Measurements from ENCODE around the gene TPI1. TPM values are rescaled to one million over a fixed set of nuclear protein-coding genes. Genes with fewer than 3 reads are reported as not detected.

TPI1 gene
- total and polyA plus RNA-seq, 9 donors = 136 to 594 (median 295) TPM

- Histone ChIP-seq H3K27ac (peak overlapping the region in 1 of 2 donors; percentile 42), H3K4me1 (ENCODE audit: insufficient read depth) (peaks cover 7% of the 10 kb centered on the region), H3K27me3 (no peaks in the 10 kb centered on the region), H3K9me3 (no peaks in the 10 kb centered on the region), H3K4me3 (no peak overlapping the region), H3K36me3 (no peaks in the 10 kb centered on the region)
- DNase-seq = no peak
- TF ChIP-seq POLR2A (IDR thresholded peaks at IDR 0.05) (no peak), EP300 (IDR thresholded peaks at IDR 0.05) (no peak)
- TF ChIP-seq, protein P1, sequence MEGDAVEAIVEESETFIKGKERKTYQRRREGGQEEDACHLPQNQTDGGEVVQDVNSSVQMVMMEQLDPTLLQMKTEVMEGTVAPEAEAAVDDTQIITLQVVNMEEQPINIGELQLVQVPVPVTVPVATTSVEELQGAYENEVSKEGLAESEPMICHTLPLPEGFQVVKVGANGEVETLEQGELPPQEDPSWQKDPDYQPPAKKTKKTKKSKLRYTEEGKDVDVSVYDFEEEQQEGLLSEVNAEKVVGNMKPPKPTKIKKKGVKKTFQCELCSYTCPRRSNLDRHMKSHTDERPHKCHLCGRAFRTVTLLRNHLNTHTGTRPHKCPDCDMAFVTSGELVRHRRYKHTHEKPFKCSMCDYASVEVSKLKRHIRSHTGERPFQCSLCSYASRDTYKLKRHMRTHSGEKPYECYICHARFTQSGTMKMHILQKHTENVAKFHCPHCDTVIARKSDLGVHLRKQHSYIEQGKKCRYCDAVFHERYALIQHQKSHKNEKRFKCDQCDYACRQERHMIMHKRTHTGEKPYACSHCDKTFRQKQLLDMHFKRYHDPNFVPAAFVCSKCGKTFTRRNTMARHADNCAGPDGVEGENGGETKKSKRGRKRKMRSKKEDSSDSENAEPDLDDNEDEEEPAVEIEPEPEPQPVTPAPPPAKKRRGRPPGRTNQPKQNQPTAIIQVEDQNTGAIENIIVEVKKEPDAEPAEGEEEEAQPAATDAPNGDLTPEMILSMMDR (IDR thresholded peaks at IDR 0.05) = no peak
- 13 to 26% (median 14%) methylated on average over 1 of the region's 1 CpG for WGBS, 3 donors
- intact Hi-C loops (cut with DNase I) = no loop called here
These were observed 13.7 kb upstream of the TPI1 start for GRCh38 chr12:6853626-6854025.

GRCh38 chr12:6854036-6854435 lies 13.3 kb upstream of the TPI1 start:
- Histone ChIP-seq H3K9me3 (no peaks in the 10 kb centered on the region), H3K4me3 (no peak overlapping the region), H3K4me1 (ENCODE audit: insufficient read depth) (peaks cover 7% of the 10 kb centered on the region), H3K27ac (no peak overlapping the region), H3K36me3 (no peaks in the 10 kb centered on the region), H3K27me3 (no peaks in the 10 kb centered on the region)
- DNase-seq = no peak
- intact Hi-C loops (cut with DNase I) = no loop called here
- TF ChIP-seq POLR2A (IDR thresholded peaks at IDR 0.05) (no peak), EP300 (IDR thresholded peaks at IDR 0.05) (no peak)
- TF ChIP-seq, protein P1 (IDR thresholded peaks at IDR 0.05) = no peak
- WGBS, 3 donors = 45 to 61% (median 51%) methylated on average over 6 of the region's 6 CpGs

DNA sequence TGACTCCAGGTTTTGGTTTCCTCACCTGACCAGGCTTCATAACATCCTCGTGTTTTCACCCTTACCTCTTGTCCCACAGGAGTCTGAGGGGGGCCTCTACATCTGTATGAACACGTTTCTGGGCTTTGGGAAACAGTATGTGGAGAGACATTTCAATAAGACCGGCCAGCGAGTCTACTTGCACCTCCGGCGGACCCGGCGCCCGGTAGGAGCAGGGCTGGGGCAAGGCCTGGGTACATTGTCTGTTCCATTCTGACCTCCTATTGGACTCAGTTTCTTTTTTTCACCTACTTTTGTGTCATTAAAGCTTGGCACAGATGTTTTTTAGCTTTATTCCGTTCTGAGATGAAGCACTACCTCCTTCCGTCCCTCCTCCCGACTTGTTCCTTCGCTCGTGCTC lies 12.0 kb upstream of the TPI1 start:
- Histone ChIP-seq H3K4me1 (ENCODE audit: insufficient read depth) (peaks cover 7% of the 10 kb centered on the region), H3K9me3 (no peaks in the 10 kb centered on the region), H3K27ac (no peak overlapping the region), H3K36me3 (no peaks in the 10 kb centered on the region), H3K4me3 (no peak overlapping the region), H3K27me3 (no peaks in the 10 kb centered on the region)
- intact Hi-C loops (cut with DNase I) = no loop called here
- no peak for DNase-seq
- 87 to 90% (median 89%) methylated on average over 14 of the region's 14 CpGs for whole genome bisulfite sequencing, 3 donors
- TF ChIP-seq EP300 (IDR thresholded peaks at IDR 0.05) = no peak
- TF ChIP-seq POLR2A (IDR thresholded peaks at IDR 0.05) = no peak
- TF ChIP-seq, protein P1 (IDR thresholded peaks at IDR 0.05) = no peak

DNA sequence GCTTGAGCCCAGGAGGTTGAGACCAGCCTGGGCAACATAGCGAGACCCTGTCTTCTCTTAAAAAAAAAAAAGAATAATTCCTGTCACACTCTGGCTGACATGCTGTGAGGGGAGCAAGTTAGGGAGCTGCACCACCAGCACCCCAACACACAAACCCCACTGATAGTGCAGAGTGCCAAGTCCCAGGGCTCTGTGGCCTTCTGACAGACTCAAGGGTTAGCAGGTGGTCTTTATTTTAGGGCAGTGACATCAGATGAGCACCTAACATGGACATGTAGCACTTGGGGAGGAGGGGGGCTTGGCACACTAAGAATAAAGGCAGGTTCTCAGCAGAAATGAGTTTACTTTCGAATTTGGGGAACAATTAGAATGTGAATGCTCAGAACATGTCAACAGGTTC lies 8.5 kb upstream of the TPI1 start:
- TF ChIP-seq EP300 (IDR thresholded peaks at IDR 0.05) (no peak), POLR2A (IDR thresholded peaks at IDR 0.05) (no peak)
- TF ChIP-seq, protein P1 (IDR thresholded peaks at IDR 0.05) = no peak
- Histone ChIP-seq H3K36me3 (no peaks in the 10 kb centered on the region), H3K27me3 (no peaks in the 10 kb centered on the region), H3K4me1 (ENCODE audit: insufficient read depth) (peaks cover 3% of the 10 kb centered on the region), H3K4me3 (no peak overlapping the region), H3K27ac (no peak overlapping the region), H3K9me3 (no peaks in the 10 kb centered on the region)
- intact Hi-C loops (cut with DNase I) = no loop called here
- DNase-seq = no peak
- WGBS, 3 donors = 93 to 97% (median 96%) methylated on average over 2 of the region's 2 CpGs
